G401.6 (cell line): ENCODE results near the gene LRRC63.
"Not testable (repeated sequence)": the region's sequence is repeated elsewhere in the genome, so short reads cannot be mapped to it uniquely, and the experiment has no call there.

Source experiments
- FAIRE-seq: peaks from 2 replicates; lab custom pipeline; 2012; peaks lifted over from hg19 to GRCh38; lab: Jason Lieb, UNC

The LRRC63 gene

DNA sequence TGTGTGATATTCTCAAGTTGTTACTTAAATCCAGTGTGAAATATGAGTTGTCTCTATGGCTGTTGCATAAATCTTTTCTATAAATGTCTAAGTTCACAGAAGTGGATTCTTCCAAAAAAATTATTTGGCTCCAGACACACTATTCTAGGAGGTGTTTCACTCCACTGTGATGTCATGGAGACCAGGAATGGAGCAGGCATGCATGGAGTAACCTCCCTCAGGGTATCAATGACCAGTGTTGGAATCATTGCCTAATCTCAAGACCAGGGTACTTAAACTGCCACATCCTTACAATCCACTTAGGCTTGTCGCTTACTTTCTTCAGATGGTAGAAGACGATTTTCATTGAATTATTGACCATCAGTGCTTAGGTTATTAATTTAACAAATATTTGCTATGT, 55.4 kb downstream of the LRRC63 start:
- FAIRE-seq, result no peak

DNA sequence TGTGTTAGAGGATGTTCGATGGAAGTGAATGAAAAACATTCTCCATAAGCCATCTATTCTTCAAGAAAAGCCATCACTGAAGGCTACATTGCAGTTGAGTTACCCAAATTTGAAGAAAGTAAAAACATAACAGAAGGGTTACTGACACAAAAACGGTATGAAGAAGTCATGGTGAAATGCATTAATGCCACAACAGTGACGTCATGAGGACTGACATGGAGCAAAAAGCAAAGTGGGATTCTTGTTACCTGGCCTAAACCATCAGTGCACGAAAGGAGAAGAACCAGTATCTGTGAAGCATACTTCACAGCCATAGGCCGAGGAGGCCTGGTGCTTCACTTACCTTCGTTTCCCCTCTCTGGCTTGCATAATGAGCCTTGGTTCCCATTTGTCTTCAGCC, 58.7 kb downstream of the LRRC63 start:
- no peak for FAIRE-seq

DNA sequence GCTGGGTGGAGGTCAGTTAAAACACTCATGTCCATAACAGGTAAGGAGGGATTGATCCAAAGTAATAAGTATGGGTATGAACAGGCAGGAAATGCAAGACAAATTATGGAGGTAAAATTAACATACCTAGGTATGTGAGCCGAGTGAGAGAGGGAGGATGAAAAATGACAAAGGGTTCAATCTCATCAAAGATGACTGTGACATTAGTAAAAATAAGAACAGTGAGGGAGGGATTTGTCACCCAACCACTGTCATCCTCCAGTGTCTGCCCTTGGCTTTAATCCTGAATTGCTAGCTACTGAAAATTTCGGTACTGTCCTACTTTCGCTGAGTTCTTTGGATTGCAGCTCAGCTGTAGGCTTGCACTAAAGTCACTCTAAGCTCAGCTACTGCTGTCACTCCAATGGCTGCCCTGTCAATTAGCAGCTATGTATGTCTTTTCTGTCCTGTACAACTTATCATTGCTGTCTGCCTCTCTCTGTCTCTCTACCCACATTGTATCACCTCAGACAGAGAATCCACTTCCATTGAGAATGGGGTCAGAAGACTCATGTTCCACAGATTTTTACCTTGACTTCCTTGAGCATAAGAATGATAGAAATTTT, 62.5 kb downstream of the LRRC63 start:
- no peak for FAIRE-seq

GRCh38 chr13:46278474-46278873, 66.7 kb downstream of the LRRC63 start:
- no peak for FAIRE-seq

- no peak for FAIRE-seq
Observed at GRCh38 chr13:46281779-46282178, 70.1 kb downstream of the LRRC63 start.

DNA sequence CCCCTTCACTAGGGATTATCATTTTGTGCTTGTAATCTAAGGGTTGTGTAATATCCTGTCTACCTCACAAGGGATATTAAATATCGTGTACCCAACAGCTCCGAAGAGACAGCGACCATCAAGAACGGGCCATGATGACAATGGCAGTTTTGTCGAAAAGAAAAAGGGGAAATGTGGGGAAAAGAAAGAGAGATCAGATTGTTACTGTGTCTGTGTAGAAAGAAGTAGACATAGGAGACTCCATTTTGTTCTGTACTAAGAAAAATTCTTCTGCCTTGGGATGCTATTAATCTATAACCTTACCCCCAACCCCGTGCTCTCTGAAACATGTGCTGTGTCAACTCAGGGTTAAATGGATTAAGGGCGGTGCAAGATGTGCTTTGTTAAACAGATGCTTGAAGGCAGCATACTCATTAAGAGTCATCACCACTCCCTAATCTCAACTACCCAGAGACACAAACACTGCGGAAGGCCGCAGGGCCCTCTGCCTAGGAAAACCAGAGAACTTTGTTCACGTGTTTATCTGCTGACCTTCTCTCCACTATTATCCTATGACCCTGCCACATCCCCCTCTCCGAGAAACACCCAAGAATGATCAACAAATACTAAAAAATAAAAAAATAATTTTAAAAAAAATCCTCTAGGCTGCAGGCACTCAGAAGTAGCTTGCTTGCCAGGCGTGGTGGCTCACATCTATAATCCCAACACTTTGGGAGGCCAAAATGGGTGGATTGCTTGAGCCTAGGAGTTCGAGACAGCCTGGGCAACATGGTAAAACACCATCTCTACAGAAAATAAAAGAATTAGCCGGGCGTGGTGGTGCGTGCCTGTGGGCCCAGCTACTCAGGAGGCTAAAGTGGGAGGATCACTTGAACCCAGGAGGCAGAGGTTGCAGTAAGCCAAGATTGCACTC, 72.4 kb downstream of the LRRC63 start:
- not testable (repeated sequence) for FAIRE-seq

DNA sequence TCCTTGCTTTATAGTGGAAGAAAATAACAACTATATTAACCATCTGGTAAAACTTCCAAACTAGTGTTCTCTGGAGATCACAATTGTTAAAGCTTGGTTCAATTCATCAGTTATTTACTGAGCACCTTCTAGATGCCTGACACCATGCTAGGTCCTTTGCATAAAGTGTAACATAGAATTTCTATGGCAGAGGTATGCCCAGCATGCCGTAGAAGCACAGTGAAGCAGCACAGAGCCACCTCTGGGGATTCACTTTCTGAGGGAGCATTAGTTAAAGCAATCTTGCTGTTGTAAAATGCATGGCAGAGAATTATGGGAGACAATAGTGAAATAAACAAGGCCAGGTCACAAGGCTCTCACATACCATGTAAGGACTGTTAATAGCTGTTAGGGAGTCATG, 75.2 kb downstream of the LRRC63 start:
- FAIRE-seq, result no peak

- no peak for FAIRE-seq
Observed at GRCh38 chr13:46288570-46289259, 77.0 kb downstream of the LRRC63 start.

DNA sequence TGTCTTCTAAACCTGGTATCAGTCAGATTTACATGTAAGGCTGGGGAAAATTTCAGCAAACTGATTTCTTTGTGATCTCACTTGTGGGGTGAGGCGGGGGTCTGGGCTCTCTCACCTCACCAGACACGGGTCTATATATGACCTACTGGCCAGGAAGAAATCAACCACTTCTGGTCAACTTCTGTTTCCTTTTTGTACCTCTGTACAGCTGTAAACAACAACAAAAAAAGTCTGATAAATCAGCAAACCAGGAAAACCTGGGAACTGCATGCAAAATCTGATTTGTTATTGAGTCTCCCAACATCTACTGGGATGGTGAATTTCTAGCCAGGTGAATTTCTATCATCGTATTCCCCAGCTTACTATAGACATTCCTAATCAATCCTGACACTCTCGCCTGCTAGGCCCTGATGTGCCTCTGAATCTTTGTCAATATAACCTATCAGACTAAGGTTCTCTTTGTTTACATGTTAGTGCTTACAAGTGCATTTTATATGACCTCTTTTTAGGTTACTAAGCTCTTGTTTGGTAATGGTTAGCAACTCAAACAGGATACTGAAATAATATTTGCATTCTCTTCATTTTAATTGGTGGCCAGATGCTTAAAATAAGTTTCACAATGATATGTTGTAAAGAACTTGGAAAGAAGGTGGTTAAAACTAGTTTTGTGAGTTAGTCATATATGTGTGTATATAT, 77.7 kb downstream of the LRRC63 start:
- no peak for FAIRE-seq

DNA sequence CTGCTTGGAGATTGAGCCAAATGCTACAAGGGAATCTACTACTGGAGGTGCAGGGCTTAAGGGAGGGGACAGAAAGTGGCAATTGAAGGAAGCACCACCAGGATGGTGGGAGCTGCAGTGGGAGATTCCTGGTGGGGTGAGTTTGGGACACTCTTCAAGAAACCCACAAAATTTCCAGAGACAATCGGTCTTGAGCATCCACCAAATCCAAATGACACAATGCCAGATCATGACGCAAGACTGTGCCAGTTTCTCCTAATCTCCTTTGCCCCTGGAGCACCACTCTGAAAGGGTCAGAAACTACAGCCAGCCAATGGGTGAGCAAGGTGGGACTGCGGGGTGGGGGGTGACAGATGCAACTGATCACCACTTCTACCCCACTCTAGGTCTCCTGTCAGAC, 78.7 kb downstream of the LRRC63 start:
- FAIRE-seq, result no peak

GRCh38 chr13:46293436-46293835, 81.7 kb downstream of the LRRC63 start:
- no peak for FAIRE-seq

GRCh38 chr13:46295491-46296114, 83.9 kb downstream of the LRRC63 start:
- no peak for FAIRE-seq

- FAIRE-seq, result no peak
Observed at GRCh38 chr13:46296115-46296822, 84.5 kb downstream of the LRRC63 start.

DNA sequence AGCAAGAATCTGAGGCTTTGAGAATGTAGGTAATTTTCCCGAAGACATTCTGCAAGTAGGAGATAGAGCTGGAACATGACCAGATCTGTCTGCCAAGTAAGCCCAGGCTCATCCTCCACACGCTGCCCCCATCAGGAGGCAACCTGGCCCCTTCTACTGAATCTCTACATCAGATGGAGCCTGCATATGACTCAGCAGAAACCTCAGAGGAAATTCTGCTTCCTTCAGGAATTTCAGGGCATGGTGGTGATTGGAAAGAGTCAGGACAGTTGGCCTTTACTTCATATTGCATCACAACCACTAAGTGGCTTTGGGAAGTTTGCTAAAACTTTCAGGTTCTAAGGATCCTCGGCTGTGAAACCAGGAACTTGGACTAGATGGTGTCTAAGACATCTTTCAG, 85.2 kb downstream of the LRRC63 start:
- no peak for FAIRE-seq

DNA sequence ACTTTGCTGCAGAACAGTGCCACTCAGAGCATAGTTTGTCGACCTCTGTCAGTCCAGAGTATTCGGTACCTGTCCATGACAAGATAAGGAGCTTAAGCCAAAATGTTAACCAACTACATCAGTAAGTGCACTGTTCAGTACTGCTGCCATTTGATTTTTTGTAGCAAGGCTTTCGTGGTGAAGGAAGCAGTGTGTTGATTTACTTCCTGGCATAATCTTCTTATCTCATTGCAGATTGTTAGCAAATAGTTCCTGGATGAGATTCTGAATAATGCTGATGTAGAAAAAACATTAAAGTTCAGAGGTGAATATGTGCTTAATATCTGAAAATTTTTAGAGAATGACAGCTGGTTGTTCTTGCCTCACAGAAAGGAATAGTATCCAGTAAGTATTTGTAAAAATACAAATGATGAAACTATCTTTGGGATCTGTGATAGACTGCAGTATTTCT, 85.7 kb downstream of the LRRC63 start:
- FAIRE-seq, result no peak

GRCh38 chr13:46303742-46304385, 92.1 kb downstream of the LRRC63 start:
- no peak for FAIRE-seq

DNA sequence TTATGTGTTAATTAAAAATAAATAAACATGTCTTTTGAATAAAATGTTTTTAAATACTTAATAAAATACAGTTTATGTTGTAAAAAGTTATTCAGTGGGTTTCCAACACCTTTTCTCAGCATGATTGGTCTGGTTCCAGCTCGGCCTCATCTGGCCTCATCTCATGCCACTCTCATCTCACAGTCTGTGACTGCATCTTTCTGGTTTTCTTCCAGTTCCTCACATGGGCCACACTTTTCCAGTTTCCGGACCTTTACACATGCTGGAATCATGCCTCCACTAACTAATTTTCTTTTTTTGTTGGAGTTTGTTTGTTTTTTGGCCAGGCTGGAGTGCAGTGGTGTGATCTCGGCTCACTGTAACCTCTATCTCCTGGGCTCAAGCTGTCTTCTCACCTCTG, 92.8 kb downstream of the LRRC63 start:
- FAIRE-seq, result no peak

- FAIRE-seq, result no peak
Observed at GRCh38 chr13:46307554-46307953, 95.8 kb downstream of the LRRC63 start.

GRCh38 chr13:46310066-46310465, 98.3 kb downstream of the LRRC63 start:
- no peak for FAIRE-seq

GRCh38 chr13:46311217-46311616, 99.5 kb downstream of the LRRC63 start:
- FAIRE-seq, result no peak

DNA sequence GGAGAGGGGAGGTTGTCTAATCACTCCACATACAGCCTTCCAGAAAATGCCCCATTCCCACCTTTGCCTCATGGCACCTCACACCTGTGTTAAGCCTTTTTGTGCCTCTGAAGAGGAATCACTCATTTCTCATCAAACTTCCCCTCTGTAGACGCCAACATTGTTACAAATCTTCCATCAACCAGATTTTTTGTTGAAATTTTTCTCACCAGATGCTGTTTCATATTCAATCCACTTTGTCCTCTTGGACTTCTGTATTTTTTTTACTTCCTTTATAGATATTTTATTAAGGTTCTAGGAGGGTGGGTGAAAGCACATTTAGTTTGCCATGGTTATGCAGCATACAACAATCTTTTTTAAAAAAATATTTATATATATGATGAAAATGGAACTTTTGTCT, 101.3 kb downstream of the LRRC63 start:
- FAIRE-seq, result no peak
